Jurkat, Clone E6-1 (cell line): ENCODE measurements around the gene METAP1D.
"Not testable (repeated sequence)": the region's sequence is repeated elsewhere in the genome, so short reads cannot be mapped to it uniquely, and the experiment has no call there.

Experiments used
- DNase-seq: peaks from one replicate; pipeline ENCODE4 v3.0.0-alpha.2; 2011; ENCODE audit warnings: low read depth, low spot score
- H3K4me3 ChIP-seq: 2 replicates; pipeline ENCODE4 v1.5.1; 2011; ENCODE audit warnings: mild to moderate bottlenecking, low read length, control low read depth, moderate library complexity

METAP1D gene

DNA sequence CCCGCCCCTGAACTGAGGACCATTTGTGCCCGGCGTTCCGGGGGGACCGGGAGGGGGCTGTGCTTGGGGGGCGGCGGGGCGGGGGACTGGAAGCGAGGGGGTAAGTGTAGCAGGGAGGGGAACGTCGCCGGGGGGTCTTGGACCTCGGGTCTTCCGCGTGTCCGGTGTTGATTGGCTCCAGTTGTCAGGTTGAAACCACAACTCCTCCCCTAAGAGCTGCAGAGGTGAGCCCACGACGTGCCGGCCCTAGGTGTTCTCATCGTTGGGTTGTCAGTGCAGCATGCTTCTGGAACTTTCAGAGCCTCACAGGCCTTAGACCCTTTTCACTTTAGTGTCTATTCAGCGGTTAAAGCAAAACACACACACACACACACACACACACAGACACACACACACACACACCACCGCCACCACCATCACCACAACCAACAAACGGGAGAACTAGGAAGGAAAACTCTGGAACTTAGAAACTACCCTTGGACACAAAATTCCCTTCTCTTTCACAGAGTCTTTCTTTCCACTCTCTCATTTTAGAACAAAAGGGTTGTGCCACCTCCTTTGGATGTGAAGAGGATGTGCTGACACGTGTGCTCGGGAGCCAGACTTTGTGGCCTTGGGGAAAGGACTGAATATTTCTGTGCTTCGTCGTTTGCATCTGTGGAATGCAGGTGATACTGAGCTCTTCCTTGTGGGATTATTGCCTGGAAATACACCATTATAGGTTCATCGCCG lies 109.7 kb downstream of the METAP1D start:
- no peak for DNase-seq
- H3K4me3 ChIP-seq = no peak overlapping the region

GRCh38 chr2:172109988-172110811 lies 110.4 kb downstream of the METAP1D start:
- DNase-seq = no peak
- no peak overlapping the region for H3K4me3 ChIP-seq

- peak; percentile 55 for DNase-seq
- no peak overlapping the region for H3K4me3 ChIP-seq
These were observed 113.9 kb downstream of the METAP1D start for GRCh38 chr2:172113617-172114016.

- not testable (repeated sequence) for DNase-seq, H3K4me3 ChIP-seq
These were observed 114.4 kb downstream of the METAP1D start for GRCh38 chr2:172114176-172114575.

DNA sequence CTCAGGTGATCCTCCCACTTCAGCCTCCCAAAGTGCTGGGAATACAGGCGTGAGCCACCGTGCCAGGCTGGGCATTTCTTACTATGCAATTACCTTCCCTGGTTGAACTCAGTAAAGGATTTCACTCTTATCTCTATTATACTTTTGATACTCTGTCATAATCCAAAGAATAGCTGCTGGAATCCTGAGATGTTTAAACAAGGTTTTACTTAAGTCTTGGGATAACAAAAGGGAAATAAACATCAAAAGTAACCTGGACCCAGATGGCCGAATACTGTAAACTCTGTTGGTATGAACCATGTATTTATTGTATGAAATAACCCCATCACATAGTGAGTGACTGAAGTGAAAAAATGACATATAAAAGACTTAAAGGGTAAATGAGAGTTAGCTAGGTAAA lies 114.8 kb downstream of the METAP1D start:
- no peak for DNase-seq
- no peak overlapping the region for H3K4me3 ChIP-seq

DNA sequence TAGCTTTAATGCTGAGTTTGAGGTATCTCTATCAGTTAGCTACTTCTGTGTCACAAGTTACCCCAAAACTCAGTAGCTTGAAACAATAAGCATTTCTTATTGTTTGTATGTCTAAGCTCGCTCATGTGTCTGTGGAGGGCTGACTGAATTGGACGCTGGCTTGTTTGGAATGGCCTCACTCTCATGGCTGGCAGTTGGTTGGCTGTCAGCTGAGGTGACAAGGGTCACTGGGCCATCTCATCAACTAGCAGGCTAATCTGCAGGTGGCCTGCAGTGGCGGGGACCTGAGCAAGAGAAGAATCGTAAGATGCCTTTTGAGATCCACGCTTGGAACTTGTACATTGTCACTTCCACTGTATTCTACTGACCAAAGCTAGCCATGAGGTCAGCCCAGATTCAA lies 116.4 kb downstream of the METAP1D start:
- DNase-seq = no peak
- no peak overlapping the region for H3K4me3 ChIP-seq

- no peak for DNase-seq
- no peak overlapping the region for H3K4me3 ChIP-seq
These were observed 119.3 kb downstream of the METAP1D start for GRCh38 chr2:172119089-172119488.

GRCh38 chr2:172120118-172120517 lies 120.4 kb downstream of the METAP1D start:
- no peak for DNase-seq
- no peak overlapping the region for H3K4me3 ChIP-seq

GRCh38 chr2:172128484-172128883 lies 128.7 kb downstream of the METAP1D start:
- no peak overlapping the region for H3K4me3 ChIP-seq
- DNase-seq = no peak

GRCh38 chr2:172129404-172129803 lies 129.7 kb downstream of the METAP1D start:
- DNase-seq = no peak
- no peak overlapping the region for H3K4me3 ChIP-seq
